HG02884 (cell line): ENCODE measurements around the gene PLA2G6.
"Not testable (repeated sequence)": the region's sequence is repeated elsewhere in the genome, so short reads cannot be mapped to it uniquely, and the experiment has no call there.

Experiments
- ATAC-seq: cut with Tn5 transposase; IDR thresholded peaks from one replicate; pipeline ENCODE4 v1.9.1; 2021; ENCODE audit warnings: mild to moderate bottlenecking, moderate library complexity; ENCODE audit not compliant: unreplicated experiment

The PLA2G6 gene

DNA sequence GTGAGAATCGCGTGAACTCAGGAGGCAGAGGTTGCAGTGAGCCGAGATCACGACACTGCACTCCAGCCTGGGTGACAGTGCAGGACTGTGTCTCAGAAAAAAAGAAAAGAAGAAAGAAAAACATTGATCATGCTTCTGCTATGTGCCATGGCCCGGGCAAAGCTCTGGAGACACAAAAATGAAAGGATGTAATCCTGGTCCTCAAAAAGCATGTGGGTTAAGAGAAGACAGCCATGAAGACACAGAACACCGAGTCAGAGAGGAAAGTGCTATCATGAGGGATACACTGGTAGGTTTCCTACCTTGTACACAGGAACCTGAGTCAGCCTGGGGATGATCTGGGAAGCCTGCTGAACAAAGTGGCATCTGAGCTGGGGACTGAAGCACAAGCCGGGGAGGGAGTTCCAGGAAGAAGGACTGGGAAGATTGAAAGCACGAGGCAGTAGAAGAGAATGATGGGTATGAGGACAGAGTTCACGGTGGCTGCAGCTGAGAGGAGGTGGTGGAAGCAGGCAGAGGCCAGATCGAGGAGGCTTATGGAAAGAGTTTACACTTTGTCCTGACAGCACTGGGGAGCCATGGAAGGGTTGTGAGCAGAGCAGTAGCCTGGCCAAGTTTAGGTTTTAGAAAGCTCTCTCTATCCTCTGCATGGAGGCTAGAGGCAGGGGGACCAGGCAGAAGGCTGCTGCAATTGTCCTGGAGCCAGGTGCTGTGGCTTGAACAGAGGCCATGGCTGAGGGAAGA, 10.3 kb upstream of the PLA2G6 start:
- no peak for ATAC-seq

GRCh38 chr22:38191055-38191454, 9.4 kb upstream of the PLA2G6 start:
- no peak for ATAC-seq

DNA sequence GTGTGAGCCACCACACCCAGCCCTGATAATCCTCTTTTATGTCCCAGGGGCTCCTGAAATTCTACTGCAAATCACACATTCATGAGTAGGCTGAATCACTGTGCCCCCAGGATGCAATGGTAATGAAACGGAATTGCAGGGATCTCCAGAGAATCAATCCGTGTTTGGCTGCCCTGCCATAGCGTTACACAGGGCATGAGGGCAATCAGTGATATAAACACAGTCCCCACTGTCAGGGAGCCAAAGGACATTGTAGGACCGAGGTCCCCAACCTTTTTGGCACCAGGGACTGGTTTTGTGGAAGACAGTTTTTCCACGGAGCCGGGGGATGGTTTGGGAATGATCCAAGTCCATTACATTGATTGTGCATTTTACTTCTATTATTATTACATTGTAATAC, 9.0 kb upstream of the PLA2G6 start:
- no peak for ATAC-seq

- ATAC-seq: no peak
Measured at GRCh38 chr22:38189104-38189503, 7.5 kb upstream of the PLA2G6 start.

DNA sequence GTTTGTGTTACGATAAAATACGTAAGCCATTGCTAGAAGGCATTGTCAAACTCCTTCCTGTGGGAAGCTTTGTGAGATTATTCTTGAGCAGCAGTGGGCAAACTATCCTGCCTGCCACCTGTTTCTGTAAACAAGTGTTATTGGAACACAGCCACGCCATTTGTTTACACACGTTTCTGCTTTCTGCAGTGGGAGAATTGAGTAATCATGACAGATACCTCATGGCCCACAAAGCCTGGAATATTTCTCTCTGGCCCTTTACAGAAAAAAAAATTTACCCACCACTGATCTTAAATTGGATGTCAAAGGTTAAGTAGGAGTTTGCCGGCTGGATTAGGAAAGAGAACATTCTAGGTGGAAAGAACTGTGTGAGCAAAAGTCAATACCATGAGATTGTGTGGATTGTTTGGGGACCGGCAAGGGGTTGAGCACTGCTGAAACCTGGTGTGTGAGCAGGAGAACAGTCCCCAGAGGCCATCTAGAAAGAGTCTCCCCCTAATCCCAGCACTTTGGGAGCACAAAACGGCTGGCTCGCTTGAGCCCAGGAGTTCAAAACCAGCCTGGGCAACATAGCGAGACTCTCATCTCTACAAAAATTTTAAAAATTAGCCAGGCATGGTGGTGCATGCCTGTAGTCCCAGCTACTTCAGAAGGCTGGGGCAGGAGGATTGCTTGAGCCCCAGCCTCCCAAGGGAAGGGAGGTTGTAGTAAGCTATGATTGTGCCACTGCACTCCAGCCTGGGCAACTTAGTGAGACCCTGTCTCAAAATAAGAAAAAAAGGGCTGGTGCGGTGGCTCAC, 6.0 kb upstream of the PLA2G6 start:
- no peak for ATAC-seq

DNA sequence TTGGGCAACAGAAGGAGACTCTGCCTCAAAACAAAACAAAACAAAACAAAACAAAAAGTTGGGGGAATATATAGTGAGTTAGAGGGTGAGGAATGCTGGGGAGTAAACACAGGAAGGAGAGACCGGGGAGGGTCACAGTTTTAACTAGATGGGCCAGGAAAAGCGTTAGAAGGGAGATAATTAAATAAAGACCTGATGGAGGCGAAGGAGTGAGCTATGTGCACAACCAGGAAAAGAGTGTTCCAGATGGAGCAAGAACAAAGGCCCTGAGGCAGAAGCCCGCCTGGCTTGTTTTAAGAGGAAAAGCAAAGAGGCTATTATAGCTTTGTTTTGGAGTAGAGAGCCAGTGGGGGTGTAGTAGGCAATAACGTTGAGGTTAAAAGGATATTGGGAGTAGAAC, 4.8 kb upstream of the PLA2G6 start:
- no peak for ATAC-seq

DNA sequence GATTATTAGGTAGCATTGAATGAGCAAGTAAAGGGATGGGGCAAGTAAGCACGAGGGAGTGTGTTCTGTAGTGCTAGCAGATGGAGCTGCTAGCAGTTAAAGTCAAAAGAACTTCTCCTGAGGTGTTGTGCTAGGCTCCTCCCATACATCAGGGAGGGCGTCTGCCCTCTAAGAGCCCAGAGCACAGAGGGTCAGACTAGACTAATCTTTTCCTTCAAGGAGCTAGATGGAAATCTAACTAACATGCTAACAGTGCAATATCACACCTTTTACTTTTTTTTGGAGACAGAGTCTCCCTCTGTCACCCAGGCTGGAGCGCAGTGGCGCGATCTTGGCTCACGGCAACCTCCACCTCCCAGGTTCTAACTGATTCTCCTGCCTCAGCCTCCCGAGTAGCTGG, 3.2 kb upstream of the PLA2G6 start:
- ATAC-seq: no peak

DNA sequence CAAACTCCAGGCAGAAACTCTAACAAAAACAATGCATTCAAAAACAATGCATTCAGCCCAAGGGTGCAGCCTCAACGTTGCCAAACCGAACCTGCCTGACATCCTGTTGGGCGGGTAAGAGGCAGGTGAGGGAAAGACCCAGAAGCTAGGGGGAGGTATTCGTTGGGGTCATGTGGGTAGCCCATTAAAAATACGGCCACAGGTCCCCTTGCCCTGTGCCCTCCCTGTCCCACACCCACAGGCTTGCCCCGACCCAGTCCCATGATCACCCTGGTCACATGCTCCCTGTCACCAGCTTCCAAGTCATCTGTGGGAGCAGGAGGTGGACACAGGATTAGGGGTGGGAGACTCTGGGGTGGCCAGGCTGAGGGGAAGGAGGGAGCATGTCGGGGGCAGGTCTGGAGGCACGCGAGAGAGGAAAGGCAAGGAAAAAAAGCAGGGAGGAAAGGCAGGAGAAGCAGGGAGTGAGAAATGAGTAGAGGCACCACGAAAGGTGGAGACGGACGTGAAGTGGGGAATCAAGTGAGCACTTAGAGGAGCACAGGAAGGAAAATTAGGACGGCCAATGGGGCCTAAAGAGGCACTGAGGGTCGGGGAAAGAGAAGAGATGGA, 683 bp downstream of the PLA2G6 start:
- ATAC-seq: no peak

DNA sequence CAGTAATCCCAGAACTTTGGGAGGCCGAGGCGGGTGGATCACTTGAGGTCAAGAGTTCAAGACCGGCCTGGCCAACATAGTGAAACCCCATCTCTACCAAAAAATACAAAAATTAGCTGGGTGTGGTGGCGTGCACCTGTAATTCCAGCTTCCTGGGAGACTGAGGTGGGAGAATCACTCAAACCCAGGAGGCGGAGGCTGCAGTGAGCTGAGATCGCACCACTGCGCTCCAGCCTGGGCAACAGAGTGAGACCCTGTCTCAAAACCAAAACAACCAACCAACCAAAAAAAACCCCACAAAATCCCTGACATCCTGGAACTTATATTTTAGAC, 3.1 kb downstream of the PLA2G6 start:
- not testable (repeated sequence) for ATAC-seq

DNA sequence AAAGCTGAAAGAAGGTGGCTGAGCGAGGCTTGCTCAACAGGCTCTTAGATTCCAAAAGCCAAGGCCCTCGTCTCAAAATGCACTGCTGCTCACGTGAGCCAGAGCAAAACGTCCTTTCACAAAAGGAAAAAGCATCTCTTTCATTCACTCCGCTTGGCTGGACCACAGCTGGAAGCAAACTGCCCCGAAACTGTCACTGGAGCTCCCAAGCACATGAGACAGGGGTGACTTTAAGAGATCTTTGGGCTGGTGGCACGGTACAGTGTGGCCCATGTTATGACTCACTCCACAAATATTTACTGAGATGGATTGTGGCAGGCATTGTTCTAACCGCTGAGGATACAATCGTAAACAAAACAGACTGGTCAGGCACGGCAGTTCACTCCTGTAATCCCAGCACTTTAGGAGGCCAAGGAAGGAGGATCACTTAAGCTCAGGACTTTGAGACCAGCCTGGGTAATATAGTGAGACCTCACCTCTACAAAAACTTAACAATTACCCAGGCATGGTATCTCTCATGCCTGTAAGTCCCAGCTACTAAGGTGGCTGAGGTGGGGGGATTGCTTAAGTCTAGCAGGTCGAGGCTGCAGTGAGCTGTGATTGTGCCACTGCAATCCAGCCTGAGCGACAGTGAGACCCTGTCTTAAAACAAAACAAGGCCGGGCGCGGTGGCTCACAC, 3.6 kb downstream of the PLA2G6 start:
- ATAC-seq: no peak

- not testable (repeated sequence) for ATAC-seq
Measured at GRCh38 chr22:38177571-38177925, 4.1 kb downstream of the PLA2G6 start.

DNA sequence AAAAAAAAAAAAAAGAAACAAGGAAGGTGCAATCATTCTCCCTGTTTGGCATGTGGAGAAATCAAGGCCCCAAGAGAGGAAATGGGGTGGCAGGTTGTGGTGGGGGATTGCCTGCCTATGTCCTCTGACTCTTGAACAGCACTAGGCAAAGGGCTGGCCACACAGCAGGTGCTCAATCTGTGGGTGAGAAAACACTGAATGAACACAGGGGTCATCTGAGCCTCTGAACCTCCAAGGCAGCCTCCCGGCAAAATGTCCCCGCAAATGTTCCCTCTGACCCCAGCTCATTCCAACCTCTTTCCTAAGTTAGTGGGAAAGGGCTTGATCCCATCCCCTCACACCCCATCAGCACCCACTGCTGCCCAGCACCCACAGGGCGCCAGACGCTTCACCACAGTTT, 4.6 kb downstream of the PLA2G6 start:
- no peak for ATAC-seq

DNA sequence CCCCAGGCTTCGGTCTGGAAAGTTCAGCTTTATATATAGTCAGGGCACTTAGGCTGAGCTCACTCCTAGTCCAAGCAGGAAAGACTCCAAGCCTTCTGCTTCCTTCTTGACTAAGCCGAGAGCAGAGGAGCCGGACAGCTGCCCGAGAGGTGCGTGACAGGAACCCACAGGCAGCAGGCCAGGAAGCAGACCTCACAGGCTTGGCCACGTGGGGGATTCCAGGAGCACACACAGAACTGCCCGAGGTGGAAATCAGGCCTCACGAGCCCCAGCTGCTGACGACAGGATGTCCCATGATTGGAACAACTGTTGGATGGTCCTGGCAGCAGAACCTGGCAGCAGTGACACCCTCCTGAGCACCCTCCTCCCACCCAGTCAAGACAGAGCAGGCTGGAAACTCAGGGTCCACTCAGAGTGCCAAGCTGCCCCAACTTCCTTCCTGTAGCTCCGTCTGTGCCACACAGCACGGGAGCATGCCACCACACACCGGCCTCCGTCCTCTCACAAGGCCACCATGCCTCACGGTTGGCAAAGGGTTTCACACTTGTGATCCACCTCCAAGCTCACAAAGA, 5.4 kb downstream of the PLA2G6 start:
- no peak for ATAC-seq

GRCh38 chr22:38175206-38176118, 6.2 kb downstream of the PLA2G6 start:
- ATAC-seq: no peak

DNA sequence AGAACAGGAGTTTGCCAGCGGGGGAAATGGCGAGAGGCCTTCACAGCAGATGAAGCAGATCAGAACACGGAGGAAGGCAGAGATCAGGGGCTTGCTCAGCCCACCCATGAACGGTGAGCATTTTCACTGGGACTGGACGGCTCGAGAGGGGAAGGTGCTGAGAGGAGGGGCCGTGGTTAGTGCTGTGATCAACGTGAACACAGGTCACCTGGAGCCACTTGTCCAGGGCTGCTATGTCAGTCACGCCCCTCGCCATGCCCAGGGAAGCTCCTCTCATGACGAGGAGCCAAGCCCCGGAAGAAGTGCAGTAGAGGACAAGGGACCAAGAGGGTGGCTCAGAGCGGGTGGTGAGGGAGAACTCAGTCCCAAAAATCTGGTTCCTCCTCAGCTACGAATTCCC, 7.0 kb downstream of the PLA2G6 start:
- ATAC-seq: no peak

- no peak for ATAC-seq
Measured at GRCh38 chr22:38173641-38173906, 8.1 kb downstream of the PLA2G6 start.

DNA sequence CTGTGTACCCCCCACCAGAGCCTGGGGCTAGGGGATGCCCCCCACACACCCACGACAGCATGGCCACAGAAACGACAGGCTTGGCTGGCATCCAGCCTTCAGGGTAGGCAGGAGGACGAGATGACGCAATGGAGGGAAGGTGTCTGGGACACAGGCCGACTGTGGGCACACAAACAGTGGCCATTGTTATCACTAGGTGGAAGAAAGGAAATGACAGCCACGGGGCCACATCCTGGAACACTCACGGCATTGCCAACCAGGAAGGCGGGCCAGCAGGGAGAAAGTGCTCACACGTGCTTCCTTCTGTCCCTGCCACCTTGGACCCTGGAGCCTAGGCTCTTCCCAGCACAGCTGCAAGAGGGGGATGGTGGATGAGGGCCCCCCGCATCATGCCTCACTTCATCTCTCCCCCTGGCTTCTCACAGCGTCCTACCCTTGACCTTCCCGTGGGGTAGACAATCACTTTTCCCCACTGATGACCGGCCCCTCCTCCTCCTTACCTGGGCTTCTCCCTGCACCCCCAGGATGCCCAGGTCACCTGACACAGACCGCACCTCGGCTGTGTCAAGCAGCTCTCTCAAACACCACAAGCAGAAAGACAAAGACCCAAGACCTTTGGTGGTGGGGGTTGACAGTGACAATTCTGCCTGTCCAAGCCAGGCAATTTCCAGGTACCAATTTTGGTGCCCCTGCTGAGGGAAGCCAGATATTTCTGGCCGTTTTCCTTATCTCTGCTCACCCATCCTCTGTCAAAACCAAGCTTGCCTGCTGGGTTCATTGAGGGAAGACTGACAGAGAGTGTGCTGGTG, 8.6 kb downstream of the PLA2G6 start:
- ATAC-seq: no peak

- no peak for ATAC-seq
Measured at GRCh38 chr22:38171927-38172831, 9.5 kb downstream of the PLA2G6 start.

GRCh38 chr22:38170469-38170868, 11.2 kb downstream of the PLA2G6 start:
- ATAC-seq: no peak
